Endothelial cell of umbilical vein (primary cell): ENCODE data around the gene SSR1. TPM values are rescaled to one million over a fixed set of nuclear protein-coding genes. Genes with fewer than 3 reads are reported as not detected.

Experiments used
- BruUV-seq: library from RNA; stranded (reverse); fragments of 400-500 nt; replicated peaks from 2 replicates; lab custom pipeline; 2021; lab: Mats Ljungman, UMichigan
- CTCF ChIA-PET: fragments of 300-600, 350-600 bp; sonication (Branson Sonifier 250); formaldehyde crosslinking; loops from one replicate; lab custom pipeline; 2021; ENCODE audit warnings: antibody characterized with exemption, inconsistent platforms; lab: Charles Lee
- POLR2A ChIA-PET: fragments of 300-600, 350-600 bp; sonication (Branson Sonifier 250); formaldehyde crosslinking; loops from one replicate; lab custom pipeline; 2021; ENCODE audit warnings: antibody characterized with exemption, inconsistent platforms; lab: Charles Lee
- DNase-seq: peaks from one replicate; pipeline ENCODE4 v3.0.0-alpha.2; 2011; ENCODE audit warnings: low read depth, low spot score
- FAIRE-seq: peaks from 2 replicates; lab custom pipeline; 2011; peaks lifted over from hg19 to GRCh38; lab: Jason Lieb, UNC
- H2AFZ ChIP-seq: 2 replicates; pipeline ENCODE4 v1.6.0; 2012; ENCODE audit warnings: low read depth, low read length, control low read depth, inconsistent platforms
- H3K27ac ChIP-seq: 2 replicates; pipeline ENCODE4 v1.5.1; 2011; ENCODE audit warnings: low read depth, mild to moderate bottlenecking, control low read depth, low read length, moderate library complexity; ENCODE audit not compliant: insufficient read depth
- H3K27me3 ChIP-seq, 2 experiments: 2 replicates each; pipeline versions ENCODE4 v1.6.0 to v1.6.1; 2011; ENCODE audit warnings: low read length in 2 of 2, mixed read lengths in 1 of 2; ENCODE audit not compliant: control insufficient read depth in 2 of 2, insufficient read depth in 2 of 2
- H3K36me3 ChIP-seq, 2 experiments: 2 replicates in 1 of 2; 3 replicates in 1 of 2; pipeline ENCODE4 v1.5.1; 2011; ENCODE audit warnings: low read length in 2 of 2, mild to moderate bottlenecking in 1 of 2, moderate library complexity in 1 of 2; ENCODE audit not compliant: control insufficient read depth in 2 of 2, insufficient read depth in 2 of 2; ENCODE audit errors: extremely low read depth in 1 of 2
- H3K4me1 ChIP-seq: 3 replicates; pipeline ENCODE4 v1.5.1; 2011; ENCODE audit warnings: mild to moderate bottlenecking, low read length; ENCODE audit not compliant: control insufficient read depth, insufficient read depth; ENCODE audit errors: extremely low read depth
- H3K4me2 ChIP-seq: 2 replicates; pipeline ENCODE4 v1.6.1; 2011; ENCODE audit warnings: low read length, control low read depth, mixed read lengths; ENCODE audit not compliant: insufficient read depth
- H3K4me3 ChIP-seq, 3 experiments: fragments of 200-600 bp in 1 of 3; sonication (generic), shearing (Covaris generic) in 1 of 3; replicated peaks in 1 of 3; 2 replicates each; pipeline ENCODE4 v1.5.1; 2011 to 2016; ENCODE audit warnings: control low read depth in 3 of 3, low read length in 3 of 3, mild to moderate bottlenecking in 2 of 3, inconsistent platforms in 1 of 3, low read depth in 1 of 3, moderate library complexity in 1 of 3; ENCODE audit not compliant: insufficient read depth in 1 of 3
- H3K79me2 ChIP-seq: 2 replicates; pipeline ENCODE4 v1.6.0; 2012; ENCODE audit warnings: low read length, inconsistent platforms; ENCODE audit not compliant: control insufficient read depth, insufficient read depth
- H3K9ac ChIP-seq: replicated peaks from 2 replicates; pipeline ENCODE3; 2011; ENCODE audit warnings: low read length, control low read depth; ENCODE audit not compliant: insufficient read depth; ENCODE audit errors: extremely low read depth
- H3K9me1 ChIP-seq: replicated peaks from 3 replicates; pipeline ENCODE4 v1.6.0; 2011; ENCODE audit warnings: mild to moderate bottlenecking, low read length; ENCODE audit not compliant: control insufficient read depth, insufficient read depth; ENCODE audit errors: extremely low read depth
- H3K9me3 ChIP-seq: replicated peaks from 2 replicates; pipeline ENCODE4 v1.5.1; 2012; ENCODE audit warnings: low read length, inconsistent platforms; ENCODE audit not compliant: control insufficient read depth, insufficient read depth
- H4K20me1 ChIP-seq: replicated peaks from 2 replicates; pipeline ENCODE3; 2011; ENCODE audit warnings: mild to moderate bottlenecking, low read length; ENCODE audit not compliant: control insufficient read depth, insufficient read depth; ENCODE audit errors: extremely low read depth
- CTCF ChIP-seq, 2 donors: IDR thresholded peaks; 1 replicate in 1 of 2; 2 replicates in 1 of 2; pipeline ENCODE4 v1.5.1; 2011; ENCODE audit warnings: low read length in 2 of 2, mild to moderate bottlenecking in 2 of 2, moderate library complexity in 2 of 2, control low read depth in 1 of 2, inconsistent platforms in 1 of 2, low read depth in 1 of 2; ENCODE audit not compliant: insufficient read depth in 1 of 2; ENCODE audit errors: extremely low read depth in 1 of 2
- EZH2 ChIP-seq: IDR thresholded peaks from 2 replicates; pipeline ENCODE4 v1.6.1; 2012; ENCODE audit warnings: borderline replicate concordance, low read depth, mild to moderate bottlenecking, moderate library complexity, low read length, inconsistent platforms; ENCODE audit not compliant: severe bottlenecking
- FOS ChIP-seq: IDR thresholded peaks from 2 replicates; pipeline ENCODE4 v1.6.1; 2011; ENCODE audit warnings: mild to moderate bottlenecking, low read length, moderate library complexity, borderline replicate concordance; ENCODE audit not compliant: insufficient read depth
- GATA2 ChIP-seq: IDR thresholded peaks from 2 replicates; pipeline ENCODE4 v1.7.0; 2011; ENCODE audit warnings: low read depth, mild to moderate bottlenecking, moderate library complexity, mixed read lengths, low read length; ENCODE audit not compliant: insufficient read length, insufficient read depth
- JUN ChIP-seq: IDR thresholded peaks from 2 replicates; pipeline ENCODE4 v1.6.1; 2011; ENCODE audit warnings: borderline replicate concordance, low read depth; ENCODE audit not compliant: insufficient read length, insufficient read depth
- MAX ChIP-seq: IDR thresholded peaks from 2 replicates; pipeline ENCODE4 v1.6.1; 2011; ENCODE audit not compliant: insufficient read depth, insufficient read length
- MYC ChIP-seq: IDR thresholded peaks from one replicate; pipeline ENCODE4 v1.6.1; 2011; ENCODE audit warnings: mild to moderate bottlenecking, low read depth, low read length
- POLR2A ChIP-seq: IDR thresholded peaks from 2 replicates; pipeline ENCODE4 v1.6.1; 2012; ENCODE audit warnings: low read depth, mild to moderate bottlenecking, control low read depth, low read length
- POLR2AphosphoS5 ChIP-seq: IDR thresholded peaks from 2 replicates; pipeline ENCODE4 v1.6.1; 2012; ENCODE audit warnings: low read depth, mild to moderate bottlenecking, control low read depth, low read length, moderate library complexity; ENCODE audit not compliant: insufficient read depth
- dilution Hi-C: fragments of 300-500 bp; cut with MboI; formaldehyde crosslinking; loops from one replicate; pipeline ENCODE4 v1.15.0; 2019; ENCODE audit warnings: low sequenced_read_pairs; ENCODE audit not compliant: extremely low pct_ligation_motif_present
- intact Hi-C: fragments of 100-400 bp; cut with micrococcal nuclease; formaldehyde crosslinking; loops from one replicate; pipeline ENCODE4 v1.10.0; 2022
- polyA plus RNA-seq, 4 experiments: library from polyadenylated mRNA; depleted of rRNA in 3 of 4; stranded (reverse) in 3 of 4; unstranded in 1 of 4; fragments of >200 nt; gene quantifications; 2 replicates each; pipeline versions ENCODE4 v1.2.1 to v1.2.3, GENCODE V29; 2011 to 2012; ENCODE audit warnings: missing spikeins in 1 of 4
- total RNA-seq: library from RNA; stranded (reverse); gene quantifications from 2 replicates; pipeline ENCODE4 v1.2.3, GENCODE V29; 2021

SSR1 gene
- total and polyA plus RNA-seq, 2 donors (not counting 3 experiments of a cell fraction or from before 2014, with no cell fraction given), result 70.7 to 187 TPM

GRCh38 chr6:7234547-7234946, 78.5 kb downstream of the SSR1 start:
- intact Hi-C loops, result no loop called here
- no peak for DNase-seq
- no peak for FAIRE-seq
- ChIA-PET CTCF (interaction anchor here (0.9 to 2.4 kb wide), 3 partner anchors 8 to 557 kb away, joined by 4 to 7 read pairs (median 4); no protein-coding TSS in a partner anchor), POLR2A (no interaction called here)
- Histone ChIP-seq H4K20me1 (peaks cover 2% of the 10 kb centered on the region), H3K27me3 (no peaks in the 10 kb centered on the region), H3K9me3 (no peaks in the 10 kb centered on the region), H3K79me2 (peaks cover 3% of the 10 kb centered on the region), H3K4me3 (no peak overlapping the region), H3K27ac (no peak overlapping the region), H3K4me2 (no peak overlapping the region), H3K36me3 (peaks cover 5 to 27% of the 10 kb centered on the region in 2 experiments), H3K4me1 (peaks cover 9% of the 10 kb centered on the region), H3K9me1 (no peaks in the 10 kb centered on the region), H3K9ac (no peak overlapping the region), H2AFZ (no peak overlapping the region)
- TF ChIP-seq MYC (no peak), FOS (no peak), POLR2A (no peak), EZH2 (no peak), MAX (no peak), GATA2 (no peak), JUN (no peak), CTCF (IDR thresholded peaks at IDR 0.05; ENCODE audit: extremely low read depth in 1 of 2, insufficient read depth in 1 of 2, low read depth in 1 of 2, low read length in 2 of 2) (no peak), POLR2AphosphoS5 (no peak)
- no TSS peak for BruUV-seq
- dilution Hi-C loops, result no loop called here
